Upper lobe of left lung (tissue), 6 donors: ENCODE data around the gene CRISPLD2. TPM values are rescaled to one million over a fixed set of nuclear protein-coding genes. Genes with fewer than 3 reads are reported as not detected.
"Not testable (repeated sequence)": the region's sequence is repeated elsewhere in the genome, so short reads cannot be mapped to it uniquely, and the experiment has no call there.

ENCODE experiments used
- ATAC-seq, 2 donors: fragments of 200-7000 bp; cut with Tn5 transposase; one replicate each; pipeline ENCODE4 v1.9.1; 2022; ENCODE audit warnings: mild to moderate bottlenecking in 2 of 2, moderate library complexity in 2 of 2; ENCODE audit not compliant: low FRiP score in 2 of 2
- DNase-seq, 2 donors: peaks; one replicate each; pipeline ENCODE4 v3.0.0-alpha.2; 2019 to 2020
- H3K27ac ChIP-seq, 4 donors: fragments of 200-600 bp; sonication (generic); one replicate each; pipeline ENCODE4 v1.5.1; 2016 to 2019
- H3K27me3 ChIP-seq, 4 donors: fragments of 200-600 bp; sonication (generic); one replicate each; pipeline ENCODE4 v1.5.1; 2017 to 2019
- H3K36me3 ChIP-seq, 4 donors: fragments of 200-600 bp; sonication (generic); one replicate each; pipeline ENCODE4 v1.5.1; 2016 to 2019
- H3K4me1 ChIP-seq, 4 donors: fragments of 200-600 bp; sonication (generic); one replicate each; pipeline ENCODE4 v1.5.1; 2018 to 2019
- H3K4me3 ChIP-seq, 4 donors: fragments of 200-600 bp; sonication (generic); one replicate each; pipeline ENCODE4 v1.5.1; 2017 to 2019; ENCODE audit warnings: mild to moderate bottlenecking in 2 of 4, moderate library complexity in 1 of 4
- H3K9me3 ChIP-seq, 4 donors: fragments of 200-600 bp; sonication (generic); one replicate each; pipeline ENCODE4 v1.5.1; 2018 to 2019
- EP300 ChIP-seq, 4 donors: sonication (generic); formaldehyde crosslinking; IDR thresholded peaks; one replicate each; pipeline ENCODE4 v1.5.1; 2017; ENCODE audit warnings: antibody characterized with exemption in 4 of 4, control low read depth in 2 of 4
- POLR2A ChIP-seq, 4 donors: fragments of 450-650 bp; IDR thresholded peaks; one replicate each; pipeline ENCODE4 v1.5.1; 2016 to 2017; ENCODE audit warnings: antibody characterized with exemption in 4 of 4, mild to moderate bottlenecking in 2 of 4
- POLR2AphosphoS5 ChIP-seq, 2 donors: sonication (generic); formaldehyde crosslinking; IDR thresholded peaks; one replicate each; pipeline ENCODE4 v1.5.1; 2017; ENCODE audit warnings: antibody characterized with exemption in 2 of 2
- WGBS, 2 donors: methylation state at CpG; one replicate each; pipeline ENCODE4 v1.1.5; 2017 to 2018; 5-methylcytosine and 5-hydroxymethylcytosine counted together
- total RNA-seq, 6 donors: library from RNA; depleted of rRNA in 4 of 6; stranded (reverse); fragments of >200 nt in 4 of 6; gene quantifications; one replicate each; pipeline versions ENCODE4 v1.1.0 to v1.2.1, GENCODE V29; 2016 to 2021
- TF ChIP-seq, protein P1 (sequence below), 6 experiments: fragments of 450-650 bp in 4 of 6; fragments of 200-600 bp in 2 of 6; sonication (generic) in 2 of 6; IDR thresholded peaks; one replicate each; pipeline ENCODE4 v1.5.1; 2016 to 2019; ENCODE audit warnings: antibody characterized with exemption in 6 of 6
- donor health status: DM: no; HTN: no; CAD: no; lungs with moderate emphysema.
- donor health status: DM: no; HTN: yes; CAD: no; lungs with severe emphysema.

Gene CRISPLD2
- total RNA-seq, 6 donors from 2014 or later, result 30.2 to 109 (median 80.8) TPM

DNA sequence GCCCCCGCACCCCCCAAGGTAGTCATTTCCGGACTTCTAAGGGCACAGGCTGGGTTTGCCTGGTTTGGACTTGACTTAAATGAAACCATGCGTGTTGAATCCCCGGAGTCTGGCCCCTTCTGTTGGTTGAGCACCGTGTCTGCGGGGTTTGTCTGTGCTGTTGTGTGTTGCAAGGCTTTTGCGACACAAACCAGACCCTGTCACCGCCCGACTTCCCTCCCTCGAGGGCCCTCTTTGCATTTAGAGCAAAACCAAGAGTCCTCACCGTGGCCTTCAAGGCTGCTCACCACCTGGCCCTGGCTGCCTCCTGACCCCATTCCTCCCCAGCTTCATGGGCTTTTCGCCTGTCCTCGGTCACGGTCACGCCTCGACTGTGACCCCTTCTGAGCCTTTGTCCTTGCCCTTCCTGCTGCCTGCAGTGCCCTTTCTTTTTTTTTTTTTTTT lies 7.4 kb downstream of the CRISPLD2 start:
- ATAC-seq (no peak), DNase-seq (peak in 1 of 2 donors; percentile 59)
- peak; percentile 22 to 55 for TF ChIP-seq POLR2AphosphoS5 (IDR thresholded peaks at IDR 0.05)
- TF ChIP-seq, protein P1, sequence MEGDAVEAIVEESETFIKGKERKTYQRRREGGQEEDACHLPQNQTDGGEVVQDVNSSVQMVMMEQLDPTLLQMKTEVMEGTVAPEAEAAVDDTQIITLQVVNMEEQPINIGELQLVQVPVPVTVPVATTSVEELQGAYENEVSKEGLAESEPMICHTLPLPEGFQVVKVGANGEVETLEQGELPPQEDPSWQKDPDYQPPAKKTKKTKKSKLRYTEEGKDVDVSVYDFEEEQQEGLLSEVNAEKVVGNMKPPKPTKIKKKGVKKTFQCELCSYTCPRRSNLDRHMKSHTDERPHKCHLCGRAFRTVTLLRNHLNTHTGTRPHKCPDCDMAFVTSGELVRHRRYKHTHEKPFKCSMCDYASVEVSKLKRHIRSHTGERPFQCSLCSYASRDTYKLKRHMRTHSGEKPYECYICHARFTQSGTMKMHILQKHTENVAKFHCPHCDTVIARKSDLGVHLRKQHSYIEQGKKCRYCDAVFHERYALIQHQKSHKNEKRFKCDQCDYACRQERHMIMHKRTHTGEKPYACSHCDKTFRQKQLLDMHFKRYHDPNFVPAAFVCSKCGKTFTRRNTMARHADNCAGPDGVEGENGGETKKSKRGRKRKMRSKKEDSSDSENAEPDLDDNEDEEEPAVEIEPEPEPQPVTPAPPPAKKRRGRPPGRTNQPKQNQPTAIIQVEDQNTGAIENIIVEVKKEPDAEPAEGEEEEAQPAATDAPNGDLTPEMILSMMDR (IDR thresholded peaks at IDR 0.05), result no peak
- 60 to 64% methylated on average over 15 to 16 of the region's 16 CpGs for WGBS, 2 donors
- peak overlapping the region; percentile 71 to 86 (median 76) for H3K27ac ChIP-seq
- no peaks in the 10 kb centered on the region for H3K9me3 ChIP-seq
- H3K36me3 ChIP-seq, result no peaks in the 10 kb centered on the region
- no peaks in the 10 kb centered on the region for H3K27me3 ChIP-seq
- H3K4me3 ChIP-seq, result no peak overlapping the region
- peaks cover 0 to 12% (median 10%) of the 10 kb centered on the region in 4 donors for H3K4me1 ChIP-seq

DNA sequence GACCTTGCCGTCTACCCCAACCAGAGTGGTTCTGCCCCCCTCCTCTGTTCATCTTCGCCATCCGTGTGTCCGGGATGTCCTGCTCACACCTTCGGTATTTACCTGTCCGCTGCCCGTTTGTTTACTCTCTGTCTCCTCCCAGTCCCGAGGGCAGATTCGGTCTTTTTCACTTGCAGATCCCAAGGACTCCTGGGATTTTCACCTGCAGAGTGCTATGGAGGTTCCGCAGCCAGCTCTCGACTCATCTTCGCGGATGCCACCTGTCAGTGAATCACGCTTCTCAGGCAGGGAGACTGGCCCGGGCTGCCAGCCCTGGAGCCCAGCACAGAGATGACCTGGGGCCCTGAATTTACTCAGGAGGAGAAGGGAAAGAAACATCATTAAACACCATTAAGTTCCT lies 8.1 kb downstream of the CRISPLD2 start:
- Histone ChIP-seq H3K36me3 (no peaks in the 10 kb centered on the region), H3K27me3 (no peaks in the 10 kb centered on the region), H3K9me3 (no peaks in the 10 kb centered on the region), H3K4me1 (peaks cover 0 to 13% (median 10%) of the 10 kb centered on the region in 4 donors), H3K4me3 (no peak overlapping the region), H3K27ac (peak overlapping the region; percentile 71 to 86 (median 76))
- TF ChIP-seq EP300 (IDR thresholded peaks at IDR 0.05), result no peak
- TF ChIP-seq, protein P1 (IDR thresholded peaks at IDR 0.05), result no peak
- WGBS, 2 donors, result 83 to 87% methylated on average over 14 to 15 of the region's 15 CpGs
- no peak for DNase-seq
- ATAC-seq, result no peak

DNA sequence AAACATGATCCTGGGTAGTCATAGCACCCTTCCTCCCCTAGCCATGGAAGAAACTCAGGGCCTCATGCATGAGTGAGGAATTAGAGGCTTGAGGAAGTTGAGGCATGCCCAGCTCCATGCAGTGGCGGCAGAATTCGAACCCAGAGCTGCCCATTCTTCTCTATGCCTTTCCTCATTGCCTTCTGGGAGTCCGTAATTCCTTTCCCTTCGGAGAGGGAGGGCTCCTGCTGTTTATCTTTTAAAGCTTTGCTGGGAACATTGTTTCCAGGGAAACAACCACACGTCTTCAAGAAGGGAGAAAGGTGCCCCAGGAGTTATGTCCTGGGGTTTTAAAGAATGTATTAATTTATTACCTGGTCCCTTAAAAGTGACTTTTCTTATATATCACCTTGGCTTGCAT lies 8.5 kb downstream of the CRISPLD2 start:
- TF ChIP-seq POLR2A (IDR thresholded peaks at IDR 0.05), result no peak
- TF ChIP-seq, protein P1 (IDR thresholded peaks at IDR 0.05), result no peak
- no peaks in the 10 kb centered on the region for H3K27me3 ChIP-seq
- H3K9me3 ChIP-seq, result no peaks in the 10 kb centered on the region
- DNase-seq, result no peak
- no peak for ATAC-seq
- WGBS, 2 donors, result 73 to 76% methylated on average over 4 to 5 of the region's 5 CpGs
- H3K27ac ChIP-seq, result peak overlapping the region; percentile 71 to 86 (median 76)
- H3K36me3 ChIP-seq, result no peaks in the 10 kb centered on the region
- peaks cover 4 to 17% (median 9%) of the 10 kb centered on the region in 4 donors for H3K4me1 ChIP-seq
- no peak overlapping the region for H3K4me3 ChIP-seq

DNA sequence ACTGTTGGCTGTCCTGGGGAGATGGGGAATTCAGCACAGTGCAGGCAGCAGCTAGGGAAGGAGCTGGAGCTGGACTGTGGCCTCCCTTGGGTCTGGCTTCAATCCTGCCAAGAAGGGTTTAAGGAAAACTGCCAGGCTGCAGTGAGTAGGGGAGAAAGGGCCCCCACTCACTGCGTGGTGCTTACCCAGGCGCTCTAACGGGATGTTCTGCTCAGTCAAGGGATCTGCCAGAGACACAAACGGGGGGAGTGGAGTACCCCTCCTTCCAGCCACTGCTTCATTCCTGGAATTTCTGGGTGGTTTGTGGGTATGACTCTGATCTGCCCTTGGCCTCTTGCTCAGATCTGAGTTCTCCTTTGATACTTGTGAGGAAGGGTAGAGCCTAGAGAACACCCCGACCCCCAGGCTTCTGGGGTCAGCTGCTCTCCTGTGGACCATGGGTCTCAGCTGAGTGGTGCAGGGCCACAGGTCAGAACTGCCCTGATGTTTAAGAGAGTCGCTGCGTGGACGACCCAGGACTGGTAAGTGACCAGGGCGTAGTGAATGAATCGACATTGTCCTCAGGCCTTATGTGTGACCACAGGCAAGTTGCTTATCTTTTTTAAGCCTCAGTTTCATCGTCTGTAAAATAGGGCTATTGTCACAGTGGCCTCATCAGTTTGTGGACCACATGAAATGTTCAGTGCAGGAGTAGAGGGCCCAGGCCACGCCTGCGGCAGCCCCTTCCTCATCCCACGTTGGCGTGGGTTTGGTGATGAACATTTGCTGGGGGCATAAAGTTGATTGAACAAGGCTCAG lies 9.6 kb downstream of the CRISPLD2 start:
- peak; percentile 26 to 38 for TF ChIP-seq POLR2AphosphoS5 (IDR thresholded peaks at IDR 0.05)
- TF ChIP-seq EP300 (IDR thresholded peaks at IDR 0.05), result no peak
- peak in 1 of 2 donors; percentile 25 for ATAC-seq
- Histone ChIP-seq H3K4me1 (peaks cover under 1 to 15% (median 11%) of the 10 kb centered on the region in 4 donors), H3K4me3 (no peak overlapping the region), H3K27me3 (no peaks in the 10 kb centered on the region), H3K9me3 (no peaks in the 10 kb centered on the region), H3K36me3 (no peaks in the 10 kb centered on the region), H3K27ac (peak overlapping the region; percentile 21 to 78 (median 52))
- DNase-seq, result no peak
- WGBS, 2 donors, result 69 to 76% methylated on average over 14 to 15 of the region's 15 CpGs

DNA sequence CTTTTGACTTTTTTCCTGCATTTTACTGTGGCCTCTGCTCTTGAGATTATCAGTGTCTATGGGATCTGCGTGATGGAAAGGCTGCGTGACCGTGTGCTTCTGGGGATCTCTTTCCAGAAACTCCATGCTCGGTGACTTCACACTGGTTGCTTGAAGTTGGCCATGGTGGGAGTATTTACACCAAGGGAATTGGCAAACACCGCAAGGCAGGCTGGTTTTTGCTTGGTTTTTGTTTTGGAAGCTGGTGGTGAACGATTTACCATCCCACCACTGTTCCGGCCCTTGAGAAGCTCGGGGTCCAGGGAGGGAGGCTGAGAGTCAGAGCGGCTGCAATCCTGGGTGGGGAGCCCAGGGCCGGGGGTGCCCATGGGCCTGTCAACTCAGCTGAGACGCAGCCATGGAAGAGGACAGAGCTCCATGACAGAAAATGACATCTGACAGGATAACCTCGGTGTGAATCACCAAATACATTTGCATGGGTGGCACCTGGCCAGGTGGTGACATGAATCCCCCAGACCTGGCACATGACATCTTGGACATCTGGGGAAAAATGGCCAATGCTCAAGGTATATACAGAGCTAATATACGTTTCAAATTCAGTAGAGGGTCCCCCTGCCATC lies 11.1 kb downstream of the CRISPLD2 start:
- 87 to 88% methylated on average over 13 of the region's 13 CpGs for WGBS, 2 donors
- no peak for DNase-seq
- H3K4me3 ChIP-seq, result no peak overlapping the region
- ATAC-seq, result no peak
- TF ChIP-seq POLR2A (IDR thresholded peaks at IDR 0.05) (no peak), POLR2AphosphoS5 (IDR thresholded peaks at IDR 0.05) (no peak), EP300 (IDR thresholded peaks at IDR 0.05) (no peak)
- TF ChIP-seq, protein P1 (IDR thresholded peaks at IDR 0.05), result no peak
- H3K9me3 ChIP-seq, result no peaks in the 10 kb centered on the region
- no peaks in the 10 kb centered on the region for H3K36me3 ChIP-seq
- H3K27me3 ChIP-seq, result no peaks in the 10 kb centered on the region
- peaks cover 4 to 20% (median 11%) of the 10 kb centered on the region in 4 donors for H3K4me1 ChIP-seq
- H3K27ac ChIP-seq, result peak overlapping the region; percentile 22 to 80 (median 74)

DNA sequence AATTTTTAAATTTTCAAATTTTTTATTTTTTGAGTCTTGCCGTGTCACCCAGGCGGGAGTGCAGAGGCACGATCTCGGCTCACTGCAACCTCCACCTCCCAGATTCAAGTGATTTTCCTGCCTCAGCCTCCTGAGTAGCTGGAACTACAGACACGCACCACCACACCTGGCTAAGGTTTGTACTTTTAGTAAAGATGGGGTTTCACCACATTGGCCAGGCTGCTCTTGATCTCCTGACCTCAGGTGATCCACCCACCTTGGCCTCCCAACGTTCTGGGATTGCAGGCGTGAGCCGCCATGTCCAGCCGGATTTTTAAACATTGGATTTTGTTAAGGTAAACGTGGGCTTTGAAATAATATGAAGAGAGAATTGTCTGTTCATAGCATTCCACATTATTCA lies 11.9 kb downstream of the CRISPLD2 start:
- not testable (repeated sequence) for H3K9me3 ChIP-seq, ATAC-seq, H3K27me3 ChIP-seq, DNase-seq, H3K36me3 ChIP-seq, H3K4me3 ChIP-seq
- Histone ChIP-seq H3K27ac (peak overlapping the region; percentile 57 to 80 (median 74)), H3K4me1 (peaks cover 4 to 20% (median 11%) of the 10 kb centered on the region in 4 donors)
- 85 to 89% methylated on average over 10 of the region's 10 CpGs for WGBS, 2 donors
